Stimulated activated CD8-positive, alpha-beta memory T cell treated with anti-CD3 and anti-CD28 coated beads, Interleukin-4, amount 100 ng/mL, for 48 hours (primary cell): ENCODE measurements around the gene SNRPD2.
A peak's percentile ranks its signal among the peaks of the same experiment; 100 is the strongest.

ENCODE experiments used
- DNase-seq: peaks from one replicate; pipeline ENCODE4 v3.0.0-alpha.2; 2020

SNRPD2 gene

GRCh38 chr19:45655073-45655472 lies 36.7 kb downstream of the SNRPD2 start:
- no peak for DNase-seq

DNA sequence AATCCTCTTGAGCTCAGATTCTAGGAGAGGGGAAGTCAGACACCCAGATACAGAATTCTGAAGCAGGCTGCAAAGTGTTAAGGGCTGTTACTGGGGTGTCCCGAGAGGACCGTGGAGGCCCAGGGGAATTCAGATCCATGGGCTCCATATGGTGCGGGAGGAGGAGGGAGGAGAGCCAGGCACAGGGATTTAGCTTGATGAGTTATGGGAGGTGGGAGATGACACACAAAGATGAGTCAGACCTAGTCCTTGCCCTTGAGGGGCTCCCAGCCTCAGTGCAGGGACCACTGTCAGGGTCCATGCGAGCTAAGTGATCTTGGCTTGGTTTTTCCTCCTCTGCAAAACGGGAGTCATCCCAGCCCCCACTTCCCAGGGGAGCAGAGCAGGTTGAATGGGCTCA lies 38.1 kb downstream of the SNRPD2 start:
- DNase-seq: no peak

GRCh38 chr19:45650722-45651121 lies 41.0 kb downstream of the SNRPD2 start:
- no peak for DNase-seq

DNA sequence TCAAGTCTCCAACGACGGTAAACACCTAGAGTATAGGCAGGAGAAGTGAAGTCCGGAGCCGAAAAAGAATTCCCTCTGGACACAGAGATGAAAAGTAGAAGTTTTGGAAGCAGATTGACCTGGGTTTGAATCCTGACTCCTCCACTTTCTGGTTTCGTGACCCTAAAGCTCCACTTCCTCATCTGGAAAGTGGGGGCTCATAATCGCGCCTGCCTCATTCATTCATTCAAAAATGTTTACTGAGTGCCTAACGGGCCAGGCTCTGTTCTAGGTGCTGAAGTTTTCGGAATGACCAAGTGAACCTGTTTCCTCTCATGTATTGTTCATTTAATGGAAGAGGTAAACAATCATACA lies 45.4 kb downstream of the SNRPD2 start:
- no peak for DNase-seq

DNA sequence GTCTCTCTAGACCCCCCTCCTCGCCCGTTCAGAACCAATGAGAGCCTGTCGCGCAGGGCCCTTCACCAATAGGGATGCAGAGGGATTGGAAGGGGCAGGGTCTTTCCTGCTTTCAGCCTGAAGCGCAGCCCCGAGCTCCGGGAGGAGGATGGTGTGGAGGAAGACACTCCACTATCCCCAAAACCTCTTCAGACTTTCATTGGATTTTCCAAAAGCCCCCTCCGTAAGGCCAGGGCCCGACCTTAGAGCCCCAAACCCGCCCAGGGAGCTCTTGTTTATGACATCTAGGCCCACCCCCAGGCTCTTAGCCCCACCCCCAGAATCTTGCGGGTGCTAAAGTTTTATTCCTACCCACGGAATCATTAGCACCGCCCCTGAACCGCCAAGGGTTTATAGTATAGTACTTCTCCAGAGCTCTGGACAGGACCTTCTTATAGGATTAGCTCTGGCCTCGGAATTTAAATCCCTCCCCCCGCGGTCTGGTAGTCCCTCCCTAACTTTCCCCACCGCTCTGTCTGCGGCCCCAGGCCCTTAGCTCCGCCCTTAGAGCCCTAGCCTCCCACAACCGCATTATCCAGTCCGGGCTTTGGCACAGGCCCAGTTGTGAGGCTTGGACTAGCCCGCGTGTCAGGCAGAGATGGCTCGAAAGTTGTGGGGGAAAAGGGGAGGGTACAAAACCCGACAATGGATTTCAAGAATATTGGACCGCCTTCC lies 46.0 kb downstream of the SNRPD2 start:
- peak; percentile 87 for DNase-seq

- DNase-seq: no peak
These were observed 46.6 kb downstream of the SNRPD2 start for GRCh38 chr19:45645068-45645630.

DNA sequence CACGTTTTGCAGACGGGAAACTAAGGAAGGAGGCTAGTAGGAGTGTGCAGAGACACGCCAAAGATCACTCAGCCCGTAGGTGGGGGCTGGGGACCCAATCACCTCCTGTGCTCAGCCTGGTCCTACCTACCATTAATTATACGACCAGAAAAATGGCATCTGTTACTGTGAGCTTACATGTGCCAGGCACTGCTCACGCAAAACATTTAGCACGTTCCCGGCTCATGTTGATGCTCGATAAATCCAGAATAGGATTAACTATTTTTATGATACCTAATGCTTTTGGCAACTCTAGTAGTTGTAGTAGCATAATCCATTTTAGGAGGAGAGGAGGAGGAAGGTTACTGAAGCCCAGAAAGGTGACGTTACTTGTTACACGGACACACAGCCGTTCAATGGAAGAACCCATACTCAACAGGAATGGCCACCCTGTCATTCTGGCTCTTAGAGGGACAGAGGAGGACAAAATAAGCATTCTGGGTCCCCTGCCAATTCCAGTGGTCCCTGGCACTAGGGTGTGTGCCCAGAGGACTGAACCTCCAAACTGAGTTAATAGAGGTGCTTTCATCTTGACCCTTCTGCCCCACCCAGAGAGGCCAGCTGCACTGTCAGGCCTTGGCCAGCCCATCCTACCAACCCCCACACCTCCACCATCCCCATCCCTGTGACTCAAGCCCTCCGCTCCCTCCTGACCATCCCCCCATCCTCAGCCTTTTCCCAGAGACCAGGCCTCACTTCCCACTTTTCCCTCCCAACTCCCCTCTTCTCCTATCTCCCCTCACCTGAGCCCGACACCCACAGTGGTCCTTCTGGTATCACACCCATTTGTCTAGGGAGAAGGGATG lies 47.6 kb downstream of the SNRPD2 start:
- DNase-seq: no peak

GRCh38 chr19:45643024-45643926 lies 48.5 kb downstream of the SNRPD2 start:
- peak; percentile 99 for DNase-seq

GRCh38 chr19:45641274-45642105 lies 50.3 kb downstream of the SNRPD2 start:
- DNase-seq: peak; percentile 95

- peak; percentile 87 for DNase-seq
These were observed 50.9 kb downstream of the SNRPD2 start for GRCh38 chr19:45640849-45641273.

- DNase-seq: peak; percentile 72
These were observed 52.6 kb downstream of the SNRPD2 start, which contains the start of gene EML2 for GRCh38 chr19:45638930-45639729. EML2 (minus strand) TSS chr19:45639397; CDS start chr19:45639376, 21 bp downstream.

- no peak for DNase-seq
These were observed 53.7 kb downstream of the SNRPD2 start for GRCh38 chr19:45637890-45638667.
